AG08396 (cell line): ENCODE data around the gene RENBP.

Experiments used
- DNase-seq: peaks from one replicate; pipeline ENCODE4 v3.0.0; 2012; ENCODE audit warnings: low spot score, mixed read lengths

The RENBP gene

DNA sequence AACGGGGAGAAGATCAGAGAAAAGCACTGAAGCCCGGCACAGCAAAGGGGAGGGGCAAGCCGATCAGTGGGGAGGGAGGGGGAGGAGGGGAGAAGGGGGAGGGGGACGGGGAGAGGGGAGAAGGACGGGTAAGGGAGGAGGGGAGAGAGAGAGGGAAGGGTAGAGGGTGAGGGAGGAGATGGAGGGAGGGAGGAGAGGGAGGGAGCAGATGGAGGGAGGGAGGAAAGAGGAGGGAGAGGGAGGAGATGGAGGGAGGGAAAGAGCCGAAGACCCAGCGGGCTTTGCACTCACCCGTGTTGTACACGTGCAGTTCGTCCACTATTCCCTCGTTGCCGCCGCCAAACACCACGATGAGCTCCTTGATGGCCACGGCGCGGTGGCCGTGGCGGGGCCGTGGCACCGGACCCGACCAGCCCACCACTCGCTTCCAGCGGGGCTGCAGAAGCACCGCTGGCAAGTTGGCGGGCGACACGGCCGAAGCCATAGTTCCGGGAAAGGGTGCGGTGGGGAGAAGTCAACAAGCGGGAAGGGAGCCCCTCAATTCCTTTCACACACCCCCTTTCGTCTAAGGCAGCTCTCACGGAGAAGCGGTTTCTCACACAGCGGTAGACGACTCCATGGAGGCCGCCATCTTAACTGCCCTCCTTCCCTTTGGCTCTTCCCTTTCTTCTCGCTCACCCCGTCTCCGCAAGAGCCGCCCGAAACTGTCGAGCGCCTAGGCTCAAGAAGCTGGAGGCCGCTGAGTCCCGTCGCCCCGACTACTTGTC lies 26.1 kb upstream of the RENBP start:
- peak; percentile 55 for DNase-seq

DNA sequence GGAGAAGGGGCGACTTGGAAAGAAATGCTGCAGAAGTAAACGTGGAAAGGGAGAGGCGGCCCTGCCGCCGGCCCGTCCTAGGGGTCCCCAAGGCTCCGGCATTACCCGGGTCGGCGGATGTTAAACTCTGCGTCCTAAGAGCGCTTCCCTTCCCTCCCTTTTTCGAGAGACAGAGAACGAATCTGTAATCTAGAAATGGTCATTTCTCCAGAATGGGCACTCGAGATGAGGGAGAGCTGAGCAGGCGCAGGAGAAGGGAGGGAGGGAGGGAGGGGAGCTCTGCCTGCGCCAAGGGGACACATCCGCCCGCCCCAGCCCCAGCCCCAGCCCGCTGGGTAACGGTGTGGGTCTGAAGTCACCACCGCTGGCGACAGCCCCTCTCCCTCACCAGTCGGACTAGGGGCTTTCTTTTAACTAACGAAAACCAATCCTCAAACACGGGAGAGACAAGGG lies 25.5 kb upstream of the RENBP start:
- no peak for DNase-seq

DNA sequence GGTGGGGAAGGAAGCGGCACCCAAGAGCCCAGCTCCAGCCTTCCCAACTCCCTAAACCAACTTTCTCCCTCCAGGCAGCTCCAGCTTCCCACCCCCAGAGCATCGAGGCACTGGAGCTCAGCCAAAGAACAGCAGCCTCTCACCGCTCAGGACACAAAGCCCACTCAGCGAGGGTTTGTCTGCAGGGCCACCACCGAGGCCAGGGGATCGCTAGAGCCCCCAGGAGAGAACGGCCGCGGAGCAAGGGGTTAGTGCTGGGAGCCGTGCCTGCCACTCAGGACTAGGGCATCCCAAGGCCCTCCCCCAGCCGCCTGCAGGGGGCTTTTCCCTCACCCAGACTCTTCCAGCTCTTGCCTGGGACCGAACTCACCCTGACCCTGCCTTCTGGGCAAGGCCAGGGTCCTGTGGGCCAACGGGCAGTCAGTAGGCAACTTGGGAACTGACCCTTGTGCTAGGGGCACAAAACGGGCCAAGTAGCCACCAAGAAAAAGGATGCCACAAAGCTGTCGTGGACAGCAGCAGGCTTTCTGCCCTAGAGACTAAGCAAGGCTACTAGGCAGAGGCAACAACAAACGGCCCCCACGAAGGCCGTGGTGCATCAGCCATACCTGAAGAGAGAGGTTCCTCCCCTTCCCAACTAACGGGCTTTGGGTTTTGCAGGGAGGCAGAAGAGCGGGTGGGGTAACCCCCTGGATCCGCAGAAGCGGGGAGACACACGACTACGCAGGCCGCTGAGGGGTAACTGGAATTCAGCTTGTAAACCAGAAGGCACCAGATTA lies 24.9 kb upstream of the RENBP start:
- no peak for DNase-seq

DNA sequence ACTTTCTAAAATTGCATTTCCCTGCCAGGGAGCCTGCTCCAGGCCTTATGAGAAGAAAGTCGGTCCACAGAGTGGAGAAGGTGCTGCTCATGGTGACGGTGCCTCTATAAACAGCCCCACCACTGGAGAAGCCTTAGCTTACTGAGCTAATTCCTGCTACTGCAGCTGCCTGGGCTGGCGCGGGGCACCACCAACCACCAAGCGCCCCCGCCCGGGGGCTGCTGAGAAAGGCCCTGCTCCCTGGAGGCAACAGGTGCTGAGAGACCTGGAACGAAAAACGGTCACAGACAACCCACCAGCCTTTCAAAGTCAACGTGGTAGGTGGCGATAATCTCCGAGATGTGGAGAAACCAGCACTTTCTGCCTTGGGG lies 24.3 kb upstream of the RENBP start:
- DNase-seq: no peak

DNA sequence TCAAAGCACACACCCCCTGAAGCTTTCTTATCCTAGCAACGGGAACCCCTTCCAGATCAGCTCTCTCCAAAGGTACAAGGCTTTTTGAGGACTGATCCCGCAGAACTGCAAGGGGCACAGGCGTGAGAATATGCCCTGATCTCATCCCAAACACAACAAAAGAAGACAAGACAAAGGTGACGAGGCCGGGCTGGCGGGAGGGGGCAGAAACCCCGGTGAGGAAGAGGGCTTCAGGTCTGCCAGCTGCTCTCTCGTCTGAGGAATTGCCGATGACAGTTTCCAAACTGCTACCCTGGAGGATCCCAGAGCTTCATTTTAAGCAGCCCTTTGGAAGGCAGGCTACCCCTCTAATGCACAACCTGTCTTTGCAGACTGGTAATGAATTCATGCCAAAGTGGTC lies 23.8 kb upstream of the RENBP start:
- no peak for DNase-seq

- no peak for DNase-seq
These were observed 23.2 kb upstream of the RENBP start for GRCh38 chrX:153967536-153968224.

GRCh38 chrX:153966841-153967535 lies 22.5 kb upstream of the RENBP start:
- DNase-seq: no peak

DNA sequence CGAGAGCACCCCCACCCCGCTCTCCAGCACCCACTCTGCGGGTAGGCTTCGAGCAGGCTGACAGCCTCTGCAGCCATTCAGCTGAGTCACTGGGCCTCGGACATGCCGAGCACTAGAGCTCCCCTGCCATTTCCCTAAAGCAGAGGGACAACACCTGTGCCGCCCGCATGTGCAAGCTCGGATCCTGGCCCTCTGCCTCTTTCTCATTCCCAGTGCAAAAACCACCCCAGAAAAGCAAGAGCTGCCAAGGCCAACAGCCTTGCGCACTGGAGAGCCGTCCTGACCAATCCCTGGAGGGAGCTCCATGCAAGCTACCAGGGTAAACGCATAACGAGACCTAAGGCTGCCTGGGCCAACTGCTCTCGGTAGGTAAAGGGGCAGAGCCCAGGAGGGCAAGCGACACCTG lies 21.8 kb upstream of the RENBP start:
- no peak for DNase-seq

DNA sequence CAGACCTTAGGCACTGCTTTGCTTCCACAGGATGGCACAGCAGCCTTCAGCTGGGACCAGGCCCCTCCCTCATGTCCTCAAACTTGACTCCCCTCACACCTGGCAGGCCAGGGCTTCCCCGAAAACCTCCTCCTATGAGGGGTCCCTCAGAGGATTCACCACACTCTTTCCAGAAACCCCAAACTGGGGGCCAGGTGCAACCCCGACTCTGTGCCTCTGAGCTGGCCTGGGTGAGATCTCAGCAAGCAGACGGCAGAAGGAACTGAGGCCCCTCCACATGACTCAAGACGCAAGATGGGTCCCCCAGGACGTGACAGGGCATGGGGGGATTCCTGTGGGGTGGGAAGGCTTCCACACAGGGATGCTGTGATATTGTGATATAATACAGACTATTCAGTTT lies 21.0 kb upstream of the RENBP start:
- DNase-seq: no peak

GRCh38 chrX:153964105-153964504 lies 19.7 kb upstream of the RENBP start:
- no peak for DNase-seq

GRCh38 chrX:153963546-153963945 lies 19.1 kb upstream of the RENBP start:
- no peak for DNase-seq

DNA sequence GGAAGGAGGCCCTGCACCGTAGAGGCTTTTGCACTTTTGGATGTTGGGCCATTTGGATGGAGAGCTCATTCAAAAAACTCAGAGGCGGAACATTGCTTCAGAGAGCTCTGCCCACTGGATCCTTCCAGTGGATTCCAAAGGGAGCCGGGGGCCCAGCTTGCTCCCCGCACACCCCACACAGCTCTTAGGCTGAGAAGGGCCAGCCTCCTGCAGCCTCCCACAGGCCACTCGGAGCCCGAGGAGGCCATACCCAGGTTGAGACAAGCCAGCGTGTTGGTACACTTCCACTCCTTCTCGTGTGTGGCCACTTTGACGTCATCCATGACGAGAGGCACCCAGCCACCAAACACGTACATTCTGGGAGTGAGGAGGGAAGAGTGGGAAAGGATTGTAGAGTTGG lies 16.8 kb upstream of the RENBP start:
- DNase-seq: no peak

- DNase-seq: no peak
These were observed 16.3 kb upstream of the RENBP start for GRCh38 chrX:153960786-153961185.

DNA sequence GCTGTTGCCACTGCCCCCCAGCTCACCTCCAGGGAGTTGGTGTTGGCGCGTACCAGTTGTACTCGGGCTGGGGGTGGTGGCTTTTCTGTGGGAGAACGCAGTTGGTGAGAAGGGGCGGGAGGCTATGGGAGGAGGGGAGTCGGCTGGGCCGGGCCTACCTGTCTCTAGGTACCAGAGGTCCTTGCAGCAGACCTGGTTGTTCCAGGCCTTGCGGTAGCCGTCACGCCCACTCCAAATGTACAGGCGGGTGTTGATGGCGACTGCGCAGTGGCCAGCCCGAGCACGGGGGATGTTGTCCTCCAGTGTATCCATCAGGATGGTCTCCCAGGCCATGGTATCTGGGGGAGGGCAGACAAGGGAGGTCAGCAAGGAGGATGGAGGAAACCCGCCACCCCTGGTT lies 15.6 kb upstream of the RENBP start:
- no peak for DNase-seq

DNA sequence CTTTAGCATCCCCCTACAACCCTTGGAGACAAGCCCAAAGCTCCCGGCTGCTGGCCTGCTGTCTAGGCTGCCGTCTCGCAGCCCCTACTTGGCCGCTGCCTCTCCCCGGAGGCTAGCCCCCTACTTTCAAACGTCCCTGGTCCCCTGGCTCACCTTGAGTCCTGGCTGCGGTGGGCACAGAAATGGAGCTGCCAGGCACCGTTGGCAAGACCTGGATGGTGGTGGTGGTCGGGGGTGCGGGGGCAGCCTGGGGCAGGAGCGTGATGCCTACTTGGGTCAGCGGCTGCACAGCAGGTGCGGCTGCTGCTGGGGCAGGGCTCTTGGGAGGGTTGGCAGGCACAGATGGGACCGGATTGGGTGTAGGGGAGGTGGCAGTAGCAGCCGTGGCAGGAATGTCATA lies 15.2 kb upstream of the RENBP start:
- DNase-seq: no peak

- DNase-seq: no peak
These were observed 14.2 kb upstream of the RENBP start for GRCh38 chrX:153958605-153959004.

- DNase-seq: no peak
These were observed 12.8 kb upstream of the RENBP start for GRCh38 chrX:153957224-153957623.

DNA sequence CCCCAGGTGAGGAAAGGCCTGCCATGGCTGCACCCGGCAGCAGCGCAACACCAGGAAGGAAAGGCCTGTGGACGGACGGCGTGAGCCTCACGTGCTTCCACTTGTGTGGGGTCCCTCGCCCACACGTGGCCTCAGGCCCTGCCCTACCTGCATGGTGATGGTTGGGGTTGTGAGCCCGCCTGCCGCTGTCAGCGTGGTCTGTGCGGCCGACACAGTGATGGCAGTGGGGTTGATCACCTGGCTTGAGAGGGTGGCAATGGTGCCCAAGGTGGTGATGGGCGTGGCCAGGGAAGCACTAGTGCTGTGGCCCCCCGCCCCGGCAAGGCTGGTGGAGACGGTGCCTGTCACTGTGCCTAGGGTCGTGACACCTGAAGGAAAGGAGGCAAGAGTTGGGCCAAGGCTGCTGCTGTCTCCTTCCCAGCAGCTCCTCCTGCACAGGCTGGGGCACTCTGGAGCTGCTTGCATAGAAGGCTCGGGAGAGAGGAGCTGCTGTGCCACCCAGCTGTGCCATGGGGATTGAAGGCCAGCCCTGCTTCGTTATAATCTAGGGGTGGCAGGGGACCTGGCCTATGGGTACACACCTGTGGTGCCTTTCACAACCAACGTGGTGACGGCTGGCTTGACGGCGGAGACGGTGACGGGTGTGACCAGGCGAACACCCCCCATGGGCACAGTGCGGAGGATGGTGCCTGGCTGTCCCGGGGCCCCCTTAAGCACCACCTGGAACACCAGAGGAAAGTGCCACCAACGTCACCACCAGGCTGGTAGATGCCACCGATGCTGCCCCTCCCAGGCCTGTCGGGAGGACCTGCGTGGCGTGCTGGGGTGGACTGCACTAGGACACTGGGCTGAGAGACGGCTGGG lies 11.8 kb upstream of the RENBP start:
- no peak for DNase-seq

DNA sequence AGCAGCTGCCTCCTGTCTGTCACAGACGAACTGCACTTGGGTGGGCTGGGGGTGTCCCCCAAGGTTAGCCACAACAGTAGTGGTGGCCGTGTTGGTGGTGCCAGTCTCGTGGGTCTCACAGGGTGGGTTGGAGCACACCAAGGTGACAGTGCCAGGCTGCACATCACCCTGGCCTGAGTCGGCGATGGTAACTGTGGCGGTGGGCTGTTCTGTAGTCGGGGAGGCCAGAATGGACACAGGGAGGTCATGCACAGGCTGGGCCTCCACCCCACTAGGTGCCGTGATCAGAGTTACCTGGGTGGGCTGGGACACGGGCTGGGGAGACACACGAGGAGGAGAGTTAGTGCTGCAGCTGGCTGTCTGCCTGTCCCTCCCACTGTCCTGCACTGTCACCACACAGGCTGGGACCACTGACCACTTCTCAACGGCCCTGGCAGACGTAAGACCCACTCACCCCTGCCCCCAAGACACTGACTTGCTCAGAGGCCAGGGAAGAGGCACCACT lies 10.8 kb upstream of the RENBP start:
- DNase-seq: no peak

DNA sequence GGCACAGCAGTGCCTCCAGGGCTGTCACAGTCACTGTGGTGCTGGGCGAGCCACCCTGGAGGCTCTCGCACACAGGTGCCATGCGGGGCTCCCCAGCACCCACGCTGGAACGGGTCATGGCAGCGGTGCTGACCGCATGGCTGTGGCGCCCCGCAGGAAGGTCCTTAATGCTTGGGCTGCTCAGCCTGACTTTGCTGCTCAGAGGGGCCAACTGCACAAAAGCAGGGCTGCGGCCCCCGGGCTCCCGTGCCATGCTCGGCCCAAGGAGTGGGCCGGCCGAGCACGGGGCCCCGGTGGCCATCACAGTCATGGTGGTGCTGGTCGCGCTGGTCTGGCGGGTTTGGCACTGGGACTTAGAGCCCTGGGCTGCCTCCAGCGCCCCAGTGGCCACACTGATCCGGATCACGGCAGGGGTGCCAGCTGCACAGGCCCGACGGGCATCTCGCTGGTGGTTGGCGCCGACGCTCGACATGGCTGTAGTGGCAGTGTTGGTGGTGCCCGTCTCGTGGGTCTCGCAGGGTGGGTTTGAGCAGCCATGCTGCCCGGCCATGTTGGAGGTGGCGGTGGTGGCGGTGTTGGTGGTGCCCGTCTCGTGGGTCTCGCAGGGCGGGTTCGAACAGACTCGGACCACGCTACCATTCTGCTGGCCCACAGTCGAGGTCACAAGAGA lies 10.2 kb upstream of the RENBP start:
- no peak for DNase-seq
